Pancreas (tissue), 10 donors: ENCODE measurements around the gene OTUD4. TPM values are rescaled to one million over a fixed set of nuclear protein-coding genes. Genes with fewer than 3 reads are reported as not detected.

Experiments used
- ATAC-seq, 4 donors: fragments of 200-7000 bp; cut with Tn5 transposase; one replicate each; pipeline versions ENCODE4 v1.8.0 to v1.9.1; 2020; ENCODE audit warnings: mild to moderate bottlenecking in 4 of 4, moderate library complexity in 4 of 4
- DNase-seq, 6 donors: peaks; one replicate each; pipeline ENCODE4 v3.0.0-alpha.2; 2020
- FAIRE-seq: peaks from 2 replicates; lab custom pipeline; 2012; peaks lifted over from hg19 to GRCh38; lab: Jason Lieb, UNC
- H3K27ac ChIP-seq, 4 donors: fragments of 200-600 bp; sonication (generic); 1 replicate in 3 of 4; 2 replicates in 1 of 4; pipeline versions ENCODE4 v1.5.0 to v1.8.0; 2020
- H3K27me3 ChIP-seq, 4 donors: fragments of 200-600 bp; one replicate each; pipeline ENCODE4 v1.8.0; 2021
- H3K36me3 ChIP-seq, 3 donors: fragments of 200-600 bp; sonication (generic) in 1 of 3; one replicate each; pipeline versions ENCODE4 v1.5.0 to v1.8.0; 2020 to 2021
- H3K4me1 ChIP-seq, 3 donors: fragments of 200-600 bp; one replicate each; pipeline ENCODE4 v1.8.0; 2021
- H3K4me3 ChIP-seq, 4 donors: fragments of 200-600 bp; sonication (generic) in 2 of 4; one replicate each; pipeline versions ENCODE4 v1.5.0 to v1.8.0; 2020 to 2021
- H3K9me3 ChIP-seq, 4 donors: fragments of 200-600 bp; one replicate each; pipeline ENCODE4 v1.8.0; 2021
- WGBS, 2 donors: extraction: QIAGEN DNeasy Blood & Tissue Kit; methylation state at CpG; one replicate each; pipeline ENCODE4 v1.1.7; 2013; 5-methylcytosine and 5-hydroxymethylcytosine counted together
- intact Hi-C, 3 donors: fragments of 100-400 bp; cut with DNase I; formaldehyde crosslinking; loops; one replicate each; pipeline versions ENCODE4 v1.11.1 to v1.14.2; 2022
- polyA plus RNA-seq, 2 donors: library from polyadenylated mRNA; stranded (reverse); fragments of 200-250 nt; gene quantifications; one replicate each; pipeline ENCODE4 v1.2.3, GENCODE V29; 2013
- total RNA-seq, 6 donors: library from RNA; stranded (reverse); fragmentation: NEBNext Ultra II Directional in 4 of 6; extraction: Animal tissue kit (Norgen Biotek cat#: 25700) in 4 of 6; gene quantifications; one replicate each; pipeline versions ENCODE4 v1.2.1 to v1.2.4, GENCODE V29; 2021 to 2023
- TF ChIP-seq, protein P1 (sequence below), 4 donors: fragments of 200-600 bp; sonication (generic) in 3 of 4; IDR thresholded peaks; one replicate each; pipeline versions ENCODE4 v1.5.0 to v1.8.0; 2021; ENCODE audit warnings: antibody characterized with exemption in 4 of 4
- donor health status: healthy with polysubstance abuse.
- donor health status: DM: no; HTN: no; CAD: no; lungs with moderate emphysema.
- donor health status: DM: no; HTN: no; CAD: no.
- donor health status: control.
- donor health status: control.
- donor health status: Bipolar disorder and iron deficiency.
- donor health status: DM: yes; HTN: yes; CAD: no.
- donor health status: DM: no; HTN: no; CAD: no.
- donor health status: DM: no; HTN: no; CAD: no.
- donor health status: DM: yes; HTN: yes; CAD: no.

OTUD4 gene
- total and polyA plus RNA-seq, 8 donors, result 6.9 to 25.6 (median 13.3) TPM

DNA sequence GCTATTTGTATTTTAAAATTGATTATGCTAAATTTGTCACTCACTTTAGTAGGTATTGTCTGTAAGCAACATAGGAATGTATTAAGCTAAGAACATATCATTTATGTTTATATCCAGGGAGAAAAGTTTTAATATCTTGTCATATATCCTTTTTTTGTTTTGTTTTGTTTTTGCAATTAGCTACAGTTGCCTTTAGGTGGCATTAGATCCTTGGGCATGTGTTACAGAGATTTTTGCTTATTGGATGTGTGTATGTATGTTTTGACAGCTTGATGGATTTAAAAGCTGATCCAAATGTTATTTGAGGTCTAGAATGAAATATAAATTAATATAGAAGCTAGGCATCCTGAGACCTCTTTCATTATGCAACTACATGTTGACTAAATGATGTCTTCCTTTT, 36.1 kb upstream of the OTUD4 start:
- peak; percentile 17 for FAIRE-seq
- Histone ChIP-seq H3K27me3 (no peaks in the 10 kb centered on the region), H3K27ac (no peak overlapping the region), H3K4me3 (no peak overlapping the region), H3K9me3 (no peaks in the 10 kb centered on the region), H3K4me1 (no peaks in the 10 kb centered on the region), H3K36me3 (no peaks in the 10 kb centered on the region)
- no peak for DNase-seq
- peak in 1 of 4 donors; percentile 35 for ATAC-seq
- intact Hi-C loops, result no loop called here
- TF ChIP-seq, protein P1, sequence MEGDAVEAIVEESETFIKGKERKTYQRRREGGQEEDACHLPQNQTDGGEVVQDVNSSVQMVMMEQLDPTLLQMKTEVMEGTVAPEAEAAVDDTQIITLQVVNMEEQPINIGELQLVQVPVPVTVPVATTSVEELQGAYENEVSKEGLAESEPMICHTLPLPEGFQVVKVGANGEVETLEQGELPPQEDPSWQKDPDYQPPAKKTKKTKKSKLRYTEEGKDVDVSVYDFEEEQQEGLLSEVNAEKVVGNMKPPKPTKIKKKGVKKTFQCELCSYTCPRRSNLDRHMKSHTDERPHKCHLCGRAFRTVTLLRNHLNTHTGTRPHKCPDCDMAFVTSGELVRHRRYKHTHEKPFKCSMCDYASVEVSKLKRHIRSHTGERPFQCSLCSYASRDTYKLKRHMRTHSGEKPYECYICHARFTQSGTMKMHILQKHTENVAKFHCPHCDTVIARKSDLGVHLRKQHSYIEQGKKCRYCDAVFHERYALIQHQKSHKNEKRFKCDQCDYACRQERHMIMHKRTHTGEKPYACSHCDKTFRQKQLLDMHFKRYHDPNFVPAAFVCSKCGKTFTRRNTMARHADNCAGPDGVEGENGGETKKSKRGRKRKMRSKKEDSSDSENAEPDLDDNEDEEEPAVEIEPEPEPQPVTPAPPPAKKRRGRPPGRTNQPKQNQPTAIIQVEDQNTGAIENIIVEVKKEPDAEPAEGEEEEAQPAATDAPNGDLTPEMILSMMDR (IDR thresholded peaks at IDR 0.05), result peak in 1 of 4 donors; percentile 21

DNA sequence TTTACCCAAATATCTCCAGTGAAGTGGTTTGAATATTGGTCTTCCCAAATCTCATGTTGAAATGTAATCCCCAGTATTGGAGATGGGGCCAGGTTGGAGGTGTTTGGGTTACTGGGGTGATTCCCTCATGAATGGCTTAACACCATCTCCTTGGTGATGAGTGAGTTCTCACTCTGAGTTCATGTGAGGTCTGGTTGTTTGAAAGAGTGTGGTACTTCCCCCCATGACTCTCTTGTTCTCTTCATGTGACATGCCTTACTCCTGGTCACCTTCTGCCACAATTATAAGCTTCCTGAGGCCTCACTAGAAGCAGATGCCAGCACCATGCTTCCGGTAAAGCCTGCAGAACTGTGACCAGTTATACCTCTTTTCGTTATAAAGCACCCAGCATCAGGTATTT, 32.9 kb upstream of the OTUD4 start:
- DNase-seq, result no peak
- no peaks in the 10 kb centered on the region for H3K36me3 ChIP-seq
- H3K27ac ChIP-seq, result no peak overlapping the region
- no peak for ATAC-seq
- TF ChIP-seq, protein P1 (IDR thresholded peaks at IDR 0.05), result no peak
- H3K4me3 ChIP-seq, result no peak overlapping the region
- H3K4me1 ChIP-seq, result no peaks in the 10 kb centered on the region
- intact Hi-C loops, result no loop called here
- H3K9me3 ChIP-seq, result no peaks in the 10 kb centered on the region
- 89 to 95% methylated on average over 2 of the region's 2 CpGs for WGBS, 2 donors
- H3K27me3 ChIP-seq, result no peaks in the 10 kb centered on the region
- no peak for FAIRE-seq

DNA sequence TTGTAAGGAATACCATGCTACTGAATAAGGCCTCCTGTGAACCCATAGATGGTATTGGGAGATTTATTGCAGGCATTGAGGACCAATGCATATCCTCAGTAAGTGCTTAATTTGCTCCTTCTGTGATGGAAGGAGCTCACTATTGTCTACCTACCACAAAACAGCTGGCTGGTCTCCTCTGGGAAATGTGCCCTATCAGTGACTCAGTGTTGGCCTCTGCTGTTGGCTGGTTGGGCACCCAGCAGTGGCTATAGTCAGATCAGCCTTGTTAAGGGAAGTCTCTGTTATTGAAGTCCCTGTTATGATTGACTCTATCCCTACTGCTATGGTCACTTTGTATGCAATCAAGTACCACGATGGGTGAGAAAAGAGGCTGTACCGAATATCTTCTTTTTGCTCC, 27.5 kb upstream of the OTUD4 start:
- Histone ChIP-seq H3K36me3 (no peaks in the 10 kb centered on the region), H3K27ac (no peak overlapping the region), H3K27me3 (no peaks in the 10 kb centered on the region), H3K9me3 (no peaks in the 10 kb centered on the region), H3K4me3 (no peak overlapping the region), H3K4me1 (no peaks in the 10 kb centered on the region)
- DNase-seq (peak in 1 of 6 donors; percentile 25), ATAC-seq (peak in 1 of 4 donors; percentile 38), FAIRE-seq (no peak)
- WGBS, 2 donors, result 94 to 98% methylated on average over 2 of the region's 2 CpGs
- intact Hi-C loops, result no loop called here
- TF ChIP-seq, protein P1 (IDR thresholded peaks at IDR 0.05), result no peak

DNA sequence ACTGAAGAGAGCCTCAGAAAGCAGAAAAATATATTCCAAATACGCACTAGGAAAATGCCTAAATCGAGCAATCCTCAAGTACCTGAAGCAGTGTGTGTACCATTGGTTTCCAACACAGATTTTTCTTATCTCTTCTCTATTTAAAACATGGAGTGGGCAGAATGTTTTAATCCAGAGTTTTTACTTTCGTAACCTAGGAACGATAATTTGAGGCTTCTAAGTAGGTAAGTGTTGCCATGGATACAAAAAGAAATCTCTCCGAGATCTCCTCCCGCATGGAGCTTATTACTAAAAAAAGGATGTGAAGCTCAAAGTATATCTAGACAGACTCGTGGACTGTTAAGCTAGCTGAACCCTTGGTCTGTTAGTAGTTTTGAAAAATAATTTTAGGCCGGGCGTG, 23.0 kb upstream of the OTUD4 start:
- Histone ChIP-seq H3K36me3 (no peaks in the 10 kb centered on the region), H3K27me3 (no peaks in the 10 kb centered on the region), H3K4me3 (no peak overlapping the region), H3K4me1 (no peaks in the 10 kb centered on the region), H3K9me3 (no peaks in the 10 kb centered on the region), H3K27ac (no peak overlapping the region)
- DNase-seq, result no peak
- 83 to 87% methylated on average over 9 of the region's 9 CpGs for WGBS, 2 donors
- FAIRE-seq, result no peak
- no peak for ATAC-seq
- intact Hi-C loops, result no loop called here
- TF ChIP-seq, protein P1 (IDR thresholded peaks at IDR 0.05), result no peak

DNA sequence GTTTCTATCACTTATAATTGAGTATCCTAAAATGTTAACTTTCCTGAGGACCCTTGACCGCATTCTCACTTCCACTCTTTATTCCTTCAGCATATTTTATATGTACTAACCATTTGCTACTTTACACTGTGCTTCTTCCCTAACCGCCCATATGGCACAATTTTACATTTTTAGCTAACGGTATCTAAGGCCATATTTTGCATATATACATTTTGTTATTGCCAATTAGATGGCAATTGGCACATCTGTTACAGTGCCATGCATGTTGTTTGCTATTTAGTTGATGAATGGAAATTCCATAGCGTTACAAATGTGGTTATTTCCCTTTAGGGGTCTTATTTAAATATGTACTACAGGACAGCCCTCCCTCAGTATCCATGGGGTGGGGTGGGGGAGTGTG, 20.0 kb upstream of the OTUD4 start:
- intact Hi-C loops, result no loop called here
- no peak for FAIRE-seq

More for the DNA sequence above, 20.0 kb upstream of the OTUD4 start:
- H3K27me3 ChIP-seq, result no peaks in the 10 kb centered on the region
- no peaks in the 10 kb centered on the region for H3K9me3 ChIP-seq
- TF ChIP-seq, protein P1 (IDR thresholded peaks at IDR 0.05), result no peak
- H3K36me3 ChIP-seq, result no peaks in the 10 kb centered on the region
- no peak for DNase-seq
- no peak overlapping the region for H3K27ac ChIP-seq
- H3K4me3 ChIP-seq, result no peak overlapping the region
- H3K4me1 ChIP-seq, result no peaks in the 10 kb centered on the region
- 91 to 96% methylated on average over 4 of the region's 4 CpGs for WGBS, 2 donors
- no peak for ATAC-seq
